BE2C (cell line): ENCODE results near the gene AK4.

ENCODE experiments used
- DNase-seq: peaks from one replicate; pipeline ENCODE4 v3.0.0-alpha.2; 2020
- H3K27me3 ChIP-seq: fragments of 250-450 bp; sonication (Bioruptor Pico); 2 replicates; pipeline ENCODE4 v1.5.1; 2020; ENCODE audit warnings: mild to moderate bottlenecking
- H3K36me3 ChIP-seq: fragments of 250-450 bp; sonication (Bioruptor Pico); 2 replicates; pipeline ENCODE4 v1.5.1; 2020; ENCODE audit warnings: mild to moderate bottlenecking
- H3K4me1 ChIP-seq: fragments of 250-450 bp; sonication (Bioruptor Pico); 2 replicates; pipeline ENCODE4 v1.5.1; 2020
- H3K4me3 ChIP-seq: 2 replicates; pipeline ENCODE4 v1.5.1; 2011; ENCODE audit warnings: low read depth, low read length
- H3K9me3 ChIP-seq: fragments of 250-450 bp; sonication (Bioruptor Pico); 2 replicates; pipeline ENCODE4 v1.5.1; 2020
- CTCF ChIP-seq: IDR thresholded peaks from 2 replicates; pipeline ENCODE4 v1.5.1; 2012; ENCODE audit warnings: mild to moderate bottlenecking, low read depth, low read length

Gene AK4

GRCh38 chr1:65277605-65278347, 129.8 kb downstream of the AK4 start:
- Histone ChIP-seq H3K4me3 (no peak overlapping the region), H3K9me3 (no peaks in the 10 kb centered on the region), H3K36me3 (no peaks in the 10 kb centered on the region), H3K27me3 (no peaks in the 10 kb centered on the region), H3K4me1 (peaks cover 7% of the 10 kb centered on the region)
- TF ChIP-seq CTCF = no peak
- no peak for DNase-seq

GRCh38 chr1:65278376-65279069, 130.5 kb downstream of the AK4 start:
- H3K9me3 ChIP-seq = no peaks in the 10 kb centered on the region
- no peak for TF ChIP-seq CTCF
- DNase-seq = no peak
- no peaks in the 10 kb centered on the region for H3K36me3 ChIP-seq
- no peak overlapping the region; the same call in 1 of the 2 replicates for H3K4me3 ChIP-seq
- H3K27me3 ChIP-seq = no peaks in the 10 kb centered on the region
- H3K4me1 ChIP-seq = peaks cover 7% of the 10 kb centered on the region

- no peaks in the 10 kb centered on the region for H3K36me3 ChIP-seq
- H3K4me1 ChIP-seq = peaks cover 7% of the 10 kb centered on the region
- no peak for DNase-seq
- no peak overlapping the region; the same call in 1 of the 2 replicates for H3K4me3 ChIP-seq
- H3K9me3 ChIP-seq = no peaks in the 10 kb centered on the region
- no peak for TF ChIP-seq CTCF
- H3K27me3 ChIP-seq = no peaks in the 10 kb centered on the region
These were observed 131.2 kb downstream of the AK4 start for GRCh38 chr1:65279070-65279779.
